IPS DF 6.9 (cell line): ENCODE measurements around the gene MRPL33.
"Not testable (repeated sequence)": the region's sequence is repeated elsewhere in the genome, so short reads cannot be mapped to it uniquely, and the experiment has no call there.

Experiments used
- DNase-seq: peaks from one replicate; pipeline ENCODE4 v3.0.0-alpha.2; 2013; ENCODE audit warnings: low read depth, low spot score
- H3K27ac ChIP-seq: one replicate; pipeline ENCODE4 v1.5.1; 2013; ENCODE audit warnings: low read length, control low read depth
- H3K27me3 ChIP-seq: 2 replicates; pipeline ENCODE4 v1.6.1; 2013; ENCODE audit warnings: mild to moderate bottlenecking, low read length; ENCODE audit not compliant: control insufficient read depth, insufficient read depth
- H3K36me3 ChIP-seq: 2 replicates; pipeline ENCODE4 v1.6.1; 2013; ENCODE audit warnings: low read length; ENCODE audit not compliant: control insufficient read depth, insufficient read depth
- H3K4me1 ChIP-seq: 2 replicates; pipeline ENCODE4 v1.6.1; 2013; ENCODE audit warnings: low read length; ENCODE audit not compliant: control insufficient read depth, insufficient read depth
- H3K4me3 ChIP-seq: 2 replicates; pipeline ENCODE4 v1.5.1; 2013; ENCODE audit warnings: mild to moderate bottlenecking, low read length
- H3K9me3 ChIP-seq: 2 replicates; pipeline ENCODE4 v1.6.1; 2013; ENCODE audit warnings: low read length, inconsistent platforms; ENCODE audit not compliant: control insufficient read depth, insufficient read depth
- WGBS: extraction: QIAGEN DNeasy Blood & Tissue Kit; methylation state at CpG from one replicate; pipeline ENCODE4 v1.1.7; 2013; ENCODE audit warnings: mixed read lengths, missing lambda C conversion rate; ENCODE audit not compliant: insufficient read length, insufficient coverage; 5-methylcytosine and 5-hydroxymethylcytosine counted together

The MRPL33 gene

DNA sequence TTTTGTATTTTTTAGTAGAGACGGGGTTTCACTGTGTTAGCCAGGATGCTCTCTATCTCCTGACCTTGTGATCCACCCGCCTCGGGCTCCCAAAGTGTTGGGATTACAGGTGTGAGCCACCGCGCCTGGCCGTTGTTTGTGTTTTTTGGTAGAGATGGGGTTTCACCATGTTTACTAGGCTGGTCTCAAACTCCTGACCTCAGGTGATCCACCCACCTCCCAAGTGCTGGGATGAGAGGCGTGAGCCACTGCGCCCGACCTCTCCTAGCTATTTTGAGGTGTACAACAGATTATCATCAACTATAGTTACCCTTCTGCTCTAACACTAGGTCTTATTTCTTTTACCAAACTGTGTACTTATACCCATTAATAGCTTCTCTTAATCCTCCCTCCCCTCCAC lies 28.9 kb upstream of the MRPL33 start:
- no peak overlapping the region for H3K4me3 ChIP-seq
- H3K36me3 ChIP-seq: no peaks in the 10 kb centered on the region
- no peaks in the 10 kb centered on the region for H3K9me3 ChIP-seq
- WGBS: no CpG with 5 or more reads among the region's 9 CpGs
- no peaks in the 10 kb centered on the region for H3K4me1 ChIP-seq
- no peaks in the 10 kb centered on the region for H3K27me3 ChIP-seq
- no peak for DNase-seq
- no peak overlapping the region for H3K27ac ChIP-seq

DNA sequence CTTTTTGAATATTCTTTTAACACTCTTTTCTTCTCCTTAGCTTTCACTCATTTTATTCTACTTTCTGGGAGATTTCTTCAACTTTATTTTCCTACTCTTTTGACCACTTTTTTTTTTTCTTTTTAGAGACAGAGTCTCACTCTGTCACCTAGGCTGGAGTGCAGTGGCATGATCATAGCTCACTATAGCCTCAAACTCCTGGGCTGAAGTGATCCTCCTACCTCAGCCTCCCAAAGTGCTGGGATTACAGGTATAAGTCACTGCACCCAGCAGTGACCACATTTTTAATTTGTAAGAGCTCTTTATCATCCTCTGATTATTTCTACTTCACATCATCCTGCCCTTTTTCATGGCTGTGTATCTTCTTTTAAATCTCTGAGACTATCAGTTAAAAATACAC lies 26.0 kb upstream of the MRPL33 start:
- not testable (repeated sequence) for H3K9me3 ChIP-seq, H3K27me3 ChIP-seq, H3K4me3 ChIP-seq, DNase-seq, H3K27ac ChIP-seq, H3K36me3 ChIP-seq, H3K4me1 ChIP-seq

DNA sequence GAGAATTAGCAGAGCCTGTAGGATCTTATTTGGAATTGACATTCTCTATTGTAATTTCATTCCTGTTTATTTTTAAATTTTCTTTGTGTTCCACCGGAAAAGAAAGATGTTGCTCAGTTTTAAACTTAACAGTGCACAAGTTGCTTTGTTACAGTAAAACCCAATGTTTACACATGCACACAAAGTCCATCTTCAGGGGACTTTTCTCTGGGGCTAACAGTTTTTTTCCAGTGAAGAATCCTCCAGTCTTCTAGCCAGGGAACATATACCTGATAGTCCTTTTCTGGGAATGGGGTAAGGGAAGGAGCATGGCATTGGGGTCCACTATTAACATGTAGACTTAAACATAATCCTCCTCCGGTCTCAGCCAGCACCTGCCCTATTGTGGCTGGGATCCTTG lies 25.2 kb upstream of the MRPL33 start:
- WGBS: no CpG with 5 or more reads among the region's 2 CpGs
- DNase-seq: no peak
- Histone ChIP-seq H3K4me3 (no peak overlapping the region), H3K9me3 (no peaks in the 10 kb centered on the region), H3K36me3 (no peaks in the 10 kb centered on the region), H3K27ac (no peak overlapping the region), H3K4me1 (peaks cover 2% of the 10 kb centered on the region; the same call in 1 of the 2 replicates), H3K27me3 (no peaks in the 10 kb centered on the region)

DNA sequence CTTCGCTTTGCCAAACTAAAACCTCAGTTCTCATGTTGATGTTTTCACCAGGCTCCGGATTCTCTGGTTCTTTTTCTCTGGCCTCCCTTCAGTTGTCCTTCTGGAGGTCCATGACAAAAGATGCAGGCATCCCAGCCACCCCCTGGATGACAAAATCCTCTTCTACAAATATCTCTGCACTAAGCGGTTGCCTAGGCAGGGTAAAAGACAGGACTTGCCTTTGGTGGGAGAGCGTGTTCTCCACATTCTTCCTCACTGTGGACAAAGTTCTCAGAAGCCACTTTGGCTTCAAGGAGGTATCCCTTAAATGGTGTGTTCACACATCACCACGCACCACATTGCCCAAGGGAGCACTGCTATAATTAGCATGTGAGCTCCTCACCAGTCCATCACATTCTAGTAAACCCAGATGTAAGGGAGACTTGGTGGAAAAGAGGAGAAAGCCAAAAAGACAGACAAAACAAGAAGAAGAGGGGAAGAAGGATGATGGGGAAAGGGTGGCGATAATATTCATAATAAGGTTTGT lies 23.6 kb upstream of the MRPL33 start:
- no peak for DNase-seq
- Histone ChIP-seq H3K36me3 (no peaks in the 10 kb centered on the region), H3K27ac (no peak overlapping the region), H3K27me3 (no peaks in the 10 kb centered on the region), H3K4me3 (no peak overlapping the region), H3K4me1 (peaks cover 4% of the 10 kb centered on the region; the same call in 1 of the 2 replicates), H3K9me3 (no peaks in the 10 kb centered on the region)
- WGBS: 100% methylated on average over 1 of the region's 6 CpGs

DNA sequence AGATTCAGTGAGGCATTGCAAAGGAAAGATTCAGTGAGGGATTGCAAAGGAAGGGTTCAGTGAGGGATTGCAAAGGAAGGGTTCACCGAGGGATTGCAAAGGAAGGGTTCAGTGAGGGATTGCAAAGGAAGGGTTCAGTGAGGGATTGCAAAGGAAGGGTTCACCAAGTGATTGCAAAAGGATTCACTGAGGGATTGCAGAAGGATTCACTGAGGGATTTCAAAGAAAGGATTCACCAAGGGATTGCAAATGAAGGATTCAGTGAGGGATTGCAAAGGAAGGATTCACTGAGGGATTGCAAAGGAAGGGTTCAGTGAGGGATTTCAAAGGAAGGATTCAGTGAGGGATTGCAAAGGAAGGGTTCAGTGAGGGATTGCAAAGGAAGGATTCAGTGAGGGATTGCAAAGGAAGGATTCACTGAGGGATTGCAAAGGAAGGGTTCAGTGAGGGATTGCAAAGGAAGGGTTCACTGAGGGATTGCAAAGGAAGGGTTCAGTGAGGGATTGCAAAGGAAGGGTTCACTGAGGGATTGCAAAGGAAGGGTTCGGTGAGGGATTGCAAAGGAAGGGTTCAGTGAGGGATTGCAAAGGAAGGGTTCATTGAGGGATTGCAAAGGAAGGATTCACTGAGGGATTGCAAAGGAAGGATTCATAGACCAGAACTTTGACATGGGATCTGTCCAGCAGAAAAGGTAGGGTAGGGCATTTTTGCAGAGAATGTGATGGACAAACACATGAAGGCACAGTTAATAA lies 22.5 kb upstream of the MRPL33 start:
- H3K36me3 ChIP-seq, DNase-seq, H3K4me1 ChIP-seq, H3K4me3 ChIP-seq, H3K27ac ChIP-seq, H3K27me3 ChIP-seq, H3K9me3 ChIP-seq: not testable (repeated sequence)
- WGBS: no CpG with 5 or more reads among the region's 2 CpGs

DNA sequence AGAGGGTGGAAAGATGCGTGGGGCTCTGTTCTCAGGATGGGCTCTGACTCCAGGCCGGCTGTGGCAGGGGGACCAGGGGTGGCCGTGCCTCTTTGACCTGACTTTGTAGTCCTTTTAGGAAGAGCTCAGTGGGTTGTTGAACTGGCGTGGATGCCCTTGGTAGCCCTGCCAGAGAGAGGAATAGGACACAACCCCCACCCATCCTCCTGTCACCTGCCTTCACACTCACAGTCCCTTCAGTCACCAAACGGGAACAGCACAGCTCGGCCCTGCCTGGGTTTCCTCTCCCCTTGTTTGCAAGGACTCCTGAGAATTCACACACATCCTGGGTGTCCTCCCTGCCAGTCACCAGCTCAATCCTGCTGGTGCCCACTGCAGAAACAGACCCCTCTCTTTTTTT lies 20.1 kb upstream of the MRPL33 start:
- no CpG with 5 or more reads among the region's 6 CpGs for WGBS
- H3K4me1 ChIP-seq: peaks cover 8% of the 10 kb centered on the region; the same call in 1 of the 2 replicates
- no peaks in the 10 kb centered on the region for H3K9me3 ChIP-seq
- H3K4me3 ChIP-seq: no peak overlapping the region
- no peaks in the 10 kb centered on the region for H3K27me3 ChIP-seq
- no peaks in the 10 kb centered on the region; the same call in 1 of the 2 replicates for H3K36me3 ChIP-seq
- no peak overlapping the region for H3K27ac ChIP-seq
- DNase-seq: no peak

DNA sequence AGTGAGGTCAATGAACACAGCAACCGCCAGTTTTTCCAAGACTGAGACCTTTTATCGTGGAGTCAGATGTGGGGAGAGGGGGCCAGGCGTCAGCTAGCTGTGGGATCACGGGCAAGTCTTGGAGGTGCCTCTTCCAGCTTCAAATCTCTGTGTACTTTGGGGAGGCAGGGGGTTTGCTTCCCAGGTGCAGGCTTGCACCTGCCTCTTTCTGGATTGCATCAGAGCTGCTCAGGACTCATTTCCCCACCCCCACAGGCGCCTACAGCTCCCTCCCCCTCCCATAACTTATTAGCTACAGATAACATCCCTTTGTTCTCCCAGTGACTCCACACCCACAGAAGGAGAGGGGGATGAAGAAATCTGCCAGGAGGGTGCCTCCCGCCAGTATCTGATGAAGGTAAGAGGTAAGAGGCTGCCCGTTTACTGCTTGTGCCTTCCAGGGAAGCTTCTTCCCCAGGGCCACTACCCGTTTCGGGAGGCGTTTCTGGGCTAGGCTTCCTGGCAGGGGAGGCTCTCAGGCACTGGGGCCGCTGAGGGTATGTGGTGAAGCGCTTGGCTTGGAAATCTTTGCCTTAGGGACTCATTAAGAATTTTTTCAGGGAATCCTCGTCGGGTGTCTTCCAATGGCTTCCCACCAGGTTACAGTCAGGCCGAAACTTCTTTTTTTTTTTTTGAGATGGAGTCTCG lies 18.8 kb upstream of the MRPL33 start:
- WGBS: no CpG with 5 or more reads among the region's 16 CpGs
- H3K9me3 ChIP-seq: no peaks in the 10 kb centered on the region
- DNase-seq: no peak
- no peak overlapping the region for H3K27ac ChIP-seq
- peaks cover 8% of the 10 kb centered on the region; the same call in 1 of the 2 replicates for H3K4me1 ChIP-seq
- H3K4me3 ChIP-seq: peak overlapping the region; percentile 37; the same call in 1 of the 2 replicates
- no peaks in the 10 kb centered on the region; the same call in 1 of the 2 replicates for H3K36me3 ChIP-seq
- H3K27me3 ChIP-seq: no peaks in the 10 kb centered on the region

DNA sequence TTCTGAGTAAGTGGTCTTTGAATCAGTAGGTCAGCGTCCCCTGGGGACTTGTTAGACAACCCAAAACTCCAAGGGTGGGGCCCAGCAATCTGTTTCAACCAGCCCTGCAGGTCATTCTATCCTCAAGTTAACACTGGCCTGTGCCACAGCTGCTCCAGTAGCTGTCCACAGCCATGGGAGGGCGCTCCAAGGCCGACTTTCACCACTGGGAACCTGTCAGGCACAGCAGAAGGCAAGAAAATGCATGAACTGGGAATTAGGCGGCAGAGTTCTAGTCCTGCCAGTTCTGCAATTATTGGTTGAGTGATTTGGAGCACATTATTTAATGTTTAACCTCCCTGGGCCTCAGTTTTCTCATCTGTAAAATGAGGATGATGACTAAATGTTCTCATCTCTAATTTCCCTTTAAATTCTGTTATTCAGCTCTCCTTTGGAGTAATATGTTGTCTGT lies 17.4 kb upstream of the MRPL33 start:
- H3K27ac ChIP-seq: no peak overlapping the region

DNA sequence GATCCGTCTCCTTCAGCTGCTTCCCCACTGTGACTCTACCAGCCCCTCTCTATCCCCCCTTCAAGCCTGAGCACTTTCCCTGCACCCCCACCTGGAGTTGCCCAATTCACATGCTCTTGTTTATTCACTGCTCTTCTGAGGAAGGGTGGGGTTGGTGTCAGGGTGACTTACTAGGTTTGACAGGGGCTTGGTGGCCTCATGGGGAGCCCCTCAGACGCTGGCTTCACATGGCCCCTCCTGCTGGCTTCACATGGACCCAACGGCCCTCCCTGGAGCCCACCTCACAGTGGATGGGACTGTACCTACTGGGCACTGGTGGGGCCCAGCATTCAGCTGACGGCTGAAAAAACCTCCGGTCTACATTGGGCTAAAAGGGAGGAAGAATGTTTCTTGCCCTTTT lies 16.7 kb upstream of the MRPL33 start:
- peaks cover 8% of the 10 kb centered on the region; the same call in 1 of the 2 replicates for H3K4me1 ChIP-seq
- WGBS: no CpG with 5 or more reads among the region's 5 CpGs
- H3K27me3 ChIP-seq: no peaks in the 10 kb centered on the region
- no peak overlapping the region for H3K4me3 ChIP-seq
- H3K27ac ChIP-seq: no peak overlapping the region
- DNase-seq: no peak
- H3K9me3 ChIP-seq: no peaks in the 10 kb centered on the region
- no peaks in the 10 kb centered on the region; the same call in 1 of the 2 replicates for H3K36me3 ChIP-seq

More for the DNA sequence above, 17.4 kb upstream of the MRPL33 start:
- Histone ChIP-seq H3K36me3 (no peaks in the 10 kb centered on the region; the same call in 1 of the 2 replicates), H3K4me1 (peaks cover 8% of the 10 kb centered on the region; the same call in 1 of the 2 replicates), H3K4me3 (no peak overlapping the region), H3K9me3 (no peaks in the 10 kb centered on the region), H3K27me3 (no peaks in the 10 kb centered on the region)
- no peak for DNase-seq
- WGBS: no CpG with 5 or more reads among the region's 4 CpGs

DNA sequence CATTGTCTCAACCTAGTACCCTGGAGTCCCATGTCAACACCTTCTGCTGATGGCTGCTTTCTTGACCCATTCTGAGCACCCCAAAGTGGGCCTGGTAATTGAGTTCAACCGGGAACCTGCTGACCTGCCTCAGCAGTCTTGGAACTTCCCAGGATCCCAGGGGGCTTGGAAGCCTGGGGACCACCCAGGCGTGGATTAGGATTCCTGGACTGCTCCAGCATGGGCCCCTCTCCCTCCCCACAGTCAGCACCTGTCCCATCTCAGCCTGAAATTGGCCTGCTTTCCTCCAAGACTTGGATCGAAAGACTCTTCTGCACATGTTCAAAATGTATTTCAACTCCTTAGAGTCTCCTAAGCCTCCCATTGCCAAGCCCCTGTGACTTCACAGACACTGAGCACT lies 15.4 kb upstream of the MRPL33 start:
- WGBS: no CpG with 5 or more reads among the region's 3 CpGs
- Histone ChIP-seq H3K9me3 (no peaks in the 10 kb centered on the region), H3K27ac (no peak overlapping the region), H3K4me3 (no peak overlapping the region), H3K36me3 (no peaks in the 10 kb centered on the region; the same call in 1 of the 2 replicates), H3K27me3 (no peaks in the 10 kb centered on the region), H3K4me1 (peaks cover 8% of the 10 kb centered on the region; the same call in 1 of the 2 replicates)
- DNase-seq: no peak
